DMS153 treated with DMSO at 0.1 percent for 48 hours (cell line): ENCODE results near the gene RPUSD1.

Source experiments
- DNase-seq: peaks from one replicate; lab custom pipeline; 2025; ENCODE audit not compliant: unreplicated experiment; lab: John Stamatoyannopoulos, UW

Gene RPUSD1

DNA sequence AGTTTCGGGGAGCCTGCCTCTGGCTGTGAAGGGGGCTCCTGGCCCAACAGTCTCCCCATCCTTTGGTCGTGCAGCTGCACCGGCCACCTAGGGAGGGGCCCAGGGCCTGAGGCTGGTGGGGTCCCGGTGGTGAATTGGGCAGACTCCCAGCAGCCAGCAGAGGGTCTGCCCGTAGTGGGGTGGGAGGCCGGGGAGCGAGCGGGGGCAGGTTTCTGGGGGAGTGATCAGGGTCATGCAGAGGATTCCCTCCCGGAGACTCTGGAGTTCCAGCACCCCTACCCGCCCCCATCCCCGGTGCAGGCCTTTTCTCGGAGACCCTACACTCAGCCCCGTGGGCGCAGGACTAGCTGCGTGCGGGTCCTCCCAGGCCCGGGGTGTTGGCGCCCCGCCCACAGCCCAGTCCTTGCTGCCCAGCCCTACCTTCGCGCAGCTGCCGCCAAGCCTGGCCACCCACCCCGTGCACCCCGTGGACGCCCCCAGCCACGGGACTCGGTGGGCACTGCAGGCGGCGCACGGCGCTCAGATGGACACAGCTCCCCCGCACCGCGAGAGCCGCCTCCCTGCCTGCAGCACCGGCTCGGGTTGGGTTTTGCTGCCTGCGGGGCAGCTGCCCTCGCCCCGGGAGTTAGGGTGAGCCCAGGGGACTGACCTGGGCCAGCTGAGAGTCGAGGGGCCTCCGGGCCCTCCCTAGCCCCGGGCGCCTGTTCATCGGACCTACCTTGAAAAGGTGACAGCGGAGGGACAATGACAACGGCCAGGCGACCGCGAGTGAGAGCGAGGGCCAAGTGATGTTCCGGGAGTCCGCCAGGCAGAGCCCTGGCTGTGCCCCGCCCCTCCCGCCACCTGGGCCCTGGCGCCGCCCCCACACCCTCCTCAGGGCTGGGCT is 12.0 kb upstream of the RPUSD1 start, which contains the start of gene GNG13:
Gene GNG13, minus strand, starts transcription at position 787 of the 886 bp plus-strand sequence. CDS start 1,657 bp downstream, outside the sequence.
- no peak for DNase-seq

DNA sequence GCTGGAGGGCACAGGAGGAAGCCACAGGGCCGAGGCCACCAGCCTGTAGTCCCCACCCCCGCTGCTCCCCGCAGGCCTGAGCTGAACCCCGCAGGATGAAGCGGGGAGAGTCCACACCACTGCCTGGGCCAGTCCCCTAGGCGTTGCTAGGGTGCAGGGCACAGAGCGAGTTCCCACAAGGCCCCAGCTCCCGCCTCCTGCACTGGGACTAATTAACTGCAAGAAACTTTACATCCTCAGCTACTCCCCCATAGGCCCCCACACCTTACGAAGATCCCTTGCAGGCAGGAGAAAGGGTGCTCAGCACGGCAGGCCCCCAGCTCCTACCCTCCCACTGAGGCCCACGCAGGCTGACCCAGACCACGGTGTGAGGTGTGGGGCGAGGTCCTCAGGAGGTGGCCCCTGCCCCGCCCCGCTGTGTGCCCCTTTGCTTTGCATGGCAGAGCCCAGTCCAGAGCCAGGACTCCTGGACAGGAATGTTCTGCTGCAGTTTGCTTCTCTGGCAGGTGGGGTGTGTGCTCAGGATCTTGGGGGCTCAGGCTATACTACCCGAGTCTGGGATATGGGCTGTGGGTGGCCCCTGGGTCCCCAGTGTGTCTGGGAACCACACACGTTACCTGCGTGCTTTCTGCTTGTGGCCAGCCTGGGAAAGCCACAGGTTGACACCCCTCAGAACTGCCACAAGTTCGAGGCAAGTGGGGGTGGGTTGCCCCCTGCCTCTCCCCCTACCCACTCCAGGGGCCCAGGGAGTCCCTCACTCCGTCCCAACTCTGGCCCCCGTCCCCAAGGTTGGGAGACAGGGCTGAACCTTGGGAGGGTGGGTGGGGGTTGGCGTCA is 11.1 kb upstream of the RPUSD1 start:
- no peak for DNase-seq

DNA sequence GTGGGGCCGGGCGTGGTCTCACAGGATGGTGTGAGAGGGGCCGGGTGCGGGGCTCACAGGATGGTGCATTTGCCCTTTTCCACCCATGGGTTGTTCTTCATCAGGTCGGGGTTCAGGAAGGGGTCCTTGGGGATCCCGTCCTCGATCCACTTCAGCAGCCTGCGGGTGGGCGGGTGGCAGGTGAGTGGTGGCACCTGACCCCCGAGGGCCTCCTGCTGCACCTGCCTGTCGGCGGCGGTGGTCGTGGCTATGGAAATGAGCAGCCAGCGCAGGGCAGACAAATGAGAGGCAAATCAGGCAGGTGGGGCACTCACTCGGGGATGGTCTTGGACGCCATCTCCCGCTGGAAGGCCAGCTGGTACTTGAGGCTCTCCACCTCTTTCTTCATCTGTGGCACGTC is 10.5 kb upstream of the RPUSD1 start:
- no peak for DNase-seq

DNA sequence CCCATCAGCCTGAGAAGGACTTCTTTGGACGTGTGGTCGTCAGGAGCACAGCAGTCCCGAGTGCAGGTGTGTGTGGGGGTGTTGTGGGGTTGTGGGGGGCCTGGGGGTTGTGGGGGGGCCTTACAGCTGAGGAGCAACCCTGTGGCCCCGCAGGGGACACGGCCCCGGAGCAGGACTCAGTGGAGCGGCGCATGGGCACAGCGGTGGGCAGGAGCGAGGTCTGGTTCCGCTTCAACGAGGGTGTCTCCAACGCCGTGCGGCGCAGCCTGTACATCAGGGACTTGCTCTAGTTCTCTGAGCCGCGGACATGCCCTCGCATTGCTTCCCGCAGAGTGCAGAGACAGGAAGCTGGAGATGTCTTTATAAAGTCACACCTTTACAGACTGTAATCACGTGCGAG is 9.5 kb upstream of the RPUSD1 start:
- no peak for DNase-seq

DNA sequence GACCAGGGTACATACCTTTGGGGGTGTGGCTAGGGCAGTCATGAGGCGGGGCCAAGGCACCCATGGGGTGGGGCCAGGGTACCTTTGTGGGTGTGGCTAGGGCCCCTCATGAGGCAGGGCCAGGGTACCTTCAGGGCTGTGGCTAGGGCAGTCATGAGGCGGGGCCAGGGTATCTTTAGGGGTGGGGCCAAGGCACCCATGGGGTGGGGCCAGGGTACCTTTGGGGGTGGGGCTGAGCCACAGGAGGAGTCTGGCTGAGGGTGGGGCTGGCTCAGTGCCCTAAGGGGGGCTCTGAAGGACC is 8.9 kb upstream of the RPUSD1 start:
- DNase-seq, result no peak

DNA sequence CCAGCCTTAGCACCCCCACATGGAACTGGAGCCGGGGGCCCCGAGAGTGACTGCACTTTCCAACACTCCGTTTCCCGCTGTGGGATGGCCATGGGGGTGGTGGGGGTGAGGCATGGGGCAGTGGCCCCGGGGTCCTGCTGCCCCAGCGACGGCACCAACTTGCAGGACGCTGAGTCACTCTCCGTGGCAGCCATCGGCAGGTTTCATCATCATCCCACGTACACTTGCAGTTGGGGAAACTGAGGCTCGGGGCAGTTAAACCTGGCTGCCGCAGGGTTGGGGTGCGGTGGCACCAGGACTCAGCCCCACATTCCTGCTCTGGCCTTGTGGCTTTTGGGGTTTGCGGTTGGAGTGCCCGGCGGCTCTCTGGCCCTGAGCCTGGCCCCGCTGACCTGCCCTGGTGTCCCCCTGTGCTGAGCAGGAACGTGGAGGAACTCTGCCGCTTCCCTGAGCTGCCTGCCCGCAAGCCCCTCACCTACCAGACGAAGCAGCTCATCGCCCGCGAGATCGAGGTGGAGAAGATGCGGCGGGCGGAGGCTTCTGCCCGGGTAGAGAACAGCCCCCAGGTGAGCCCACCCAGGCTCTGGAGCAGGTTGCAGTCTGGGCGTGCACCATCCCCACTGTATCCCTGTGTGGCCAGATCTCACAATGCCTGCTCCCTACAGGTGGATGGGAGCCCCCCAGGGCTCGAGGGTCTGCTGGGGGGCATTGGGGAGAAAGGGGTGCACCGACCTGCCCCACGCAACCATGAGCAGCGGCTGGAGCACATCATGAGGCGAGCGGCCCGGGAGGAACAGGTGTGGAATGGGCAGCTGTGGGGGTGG is 8.3 kb upstream of the RPUSD1 start:
- no peak for DNase-seq

DNA sequence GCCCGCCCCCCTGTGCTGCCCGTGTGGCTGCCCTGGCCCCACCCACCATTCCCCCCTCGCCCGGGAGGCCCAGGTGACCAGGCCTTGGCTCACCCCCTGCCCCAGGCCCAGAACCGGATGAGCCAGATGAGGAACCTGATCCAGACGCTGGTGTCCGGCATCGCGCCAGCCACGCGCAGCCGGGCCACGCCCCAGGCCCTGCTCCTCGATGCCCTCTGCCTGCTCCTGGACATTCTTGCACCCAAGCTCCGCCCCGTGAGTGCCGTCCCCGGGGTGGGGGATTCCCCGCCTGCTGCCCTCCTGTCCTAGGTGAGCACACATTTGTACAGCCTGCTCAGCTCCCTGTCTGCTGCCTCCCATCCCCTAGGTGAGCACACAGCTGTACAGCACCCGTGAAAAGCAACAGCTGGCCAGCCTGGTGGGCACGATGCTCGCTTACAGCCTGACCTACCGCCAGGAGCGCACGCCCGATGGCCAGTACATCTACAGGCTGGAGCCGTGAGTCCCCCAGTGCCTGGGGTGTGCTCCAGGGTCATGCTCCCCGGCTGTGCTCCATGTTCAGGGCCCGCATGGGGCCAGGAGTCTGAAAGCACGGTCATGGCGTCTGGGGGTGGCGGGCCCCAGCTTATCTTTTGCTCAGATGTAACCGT is 7.5 kb upstream of the RPUSD1 start:
- peak; percentile 2 for DNase-seq

DNA sequence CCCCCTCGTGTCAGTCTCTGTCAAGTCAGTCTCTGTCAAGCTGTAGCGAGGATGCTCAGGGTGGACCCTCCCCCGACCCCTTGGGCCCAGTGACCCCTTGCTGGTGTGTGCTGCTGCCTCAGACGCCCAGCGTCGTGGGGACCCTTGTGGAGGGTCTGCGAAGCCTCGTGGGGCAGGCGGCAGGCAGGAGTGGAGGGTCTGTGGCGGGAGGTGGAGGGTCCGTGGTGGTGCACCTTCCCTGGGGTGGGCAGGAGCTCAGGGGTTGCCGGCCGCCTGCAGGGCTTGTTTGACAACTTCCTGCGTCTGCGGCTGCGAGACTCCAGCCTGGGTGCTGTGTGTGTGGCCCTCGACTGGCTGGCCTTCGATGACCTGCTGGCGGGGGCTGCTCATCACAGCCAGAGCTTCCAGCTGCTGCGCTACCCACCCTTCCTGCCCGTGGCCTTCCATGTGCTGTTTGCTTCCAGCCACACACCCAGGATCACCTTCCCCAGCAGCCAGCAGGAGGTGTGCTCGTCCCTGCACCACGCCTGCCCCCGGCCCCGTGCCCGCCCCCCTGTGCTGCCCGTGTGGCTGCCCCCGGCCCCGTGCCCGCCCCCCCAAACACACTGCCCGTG is 6.8 kb upstream of the RPUSD1 start:
- no peak for DNase-seq

DNA sequence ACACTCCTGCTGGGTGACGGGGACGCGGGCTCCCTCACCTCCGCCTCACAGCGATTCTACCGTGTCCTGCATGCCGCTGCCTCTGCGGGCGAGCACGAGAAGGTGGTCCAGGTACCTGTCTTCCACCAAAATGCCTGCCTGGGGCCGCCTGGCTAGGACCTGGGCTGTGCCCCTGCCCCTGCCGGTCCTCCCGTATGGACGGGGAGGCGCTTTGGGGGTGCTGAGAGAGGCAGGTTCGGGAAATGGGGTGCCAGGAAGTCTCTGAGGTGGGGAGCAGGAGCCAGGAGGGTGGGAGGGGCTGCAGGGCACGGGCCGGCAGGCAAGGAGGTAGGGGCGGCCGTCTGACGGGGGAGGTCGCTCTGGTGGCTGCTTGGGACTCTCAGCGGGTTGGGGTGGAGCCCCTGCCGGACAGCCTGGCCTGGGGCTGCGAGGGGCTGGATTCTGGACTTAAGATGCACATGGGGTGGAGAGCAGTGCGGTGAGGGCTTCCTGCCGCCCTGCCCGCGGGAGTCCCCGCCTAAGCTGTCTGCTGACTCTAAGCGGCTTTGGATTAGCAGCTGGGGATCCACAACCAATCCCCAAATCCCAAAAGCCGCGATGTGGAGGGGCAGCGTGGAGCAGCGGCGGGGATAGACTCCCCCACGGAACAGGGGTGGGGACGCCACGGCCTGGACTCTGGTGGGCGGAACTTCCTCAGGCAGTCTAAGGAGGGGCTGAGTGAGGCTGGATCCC is 6.1 kb upstream of the RPUSD1 start:
- DNase-seq, result no peak

DNA sequence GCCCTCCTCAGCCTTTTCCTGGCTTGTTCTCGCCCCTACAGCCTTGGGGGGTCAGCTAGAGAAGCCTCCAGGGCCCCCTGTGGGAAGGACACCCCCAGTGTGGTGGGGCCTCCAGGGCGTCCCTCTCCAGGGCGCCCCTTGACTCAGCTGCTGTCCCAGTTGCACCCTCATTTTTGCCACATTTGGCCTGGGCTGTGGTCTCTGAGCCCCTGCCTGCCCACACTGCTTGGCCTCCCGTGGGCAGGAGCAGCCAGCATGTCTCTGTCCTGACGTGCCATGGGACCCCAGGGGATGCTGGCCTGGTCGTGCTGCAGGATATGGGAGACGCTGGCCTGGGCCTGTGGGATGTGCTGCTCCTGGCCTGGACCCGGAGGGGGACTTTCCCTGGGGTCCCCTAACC is 5.2 kb upstream of the RPUSD1 start:
- DNase-seq, result no peak

DNA sequence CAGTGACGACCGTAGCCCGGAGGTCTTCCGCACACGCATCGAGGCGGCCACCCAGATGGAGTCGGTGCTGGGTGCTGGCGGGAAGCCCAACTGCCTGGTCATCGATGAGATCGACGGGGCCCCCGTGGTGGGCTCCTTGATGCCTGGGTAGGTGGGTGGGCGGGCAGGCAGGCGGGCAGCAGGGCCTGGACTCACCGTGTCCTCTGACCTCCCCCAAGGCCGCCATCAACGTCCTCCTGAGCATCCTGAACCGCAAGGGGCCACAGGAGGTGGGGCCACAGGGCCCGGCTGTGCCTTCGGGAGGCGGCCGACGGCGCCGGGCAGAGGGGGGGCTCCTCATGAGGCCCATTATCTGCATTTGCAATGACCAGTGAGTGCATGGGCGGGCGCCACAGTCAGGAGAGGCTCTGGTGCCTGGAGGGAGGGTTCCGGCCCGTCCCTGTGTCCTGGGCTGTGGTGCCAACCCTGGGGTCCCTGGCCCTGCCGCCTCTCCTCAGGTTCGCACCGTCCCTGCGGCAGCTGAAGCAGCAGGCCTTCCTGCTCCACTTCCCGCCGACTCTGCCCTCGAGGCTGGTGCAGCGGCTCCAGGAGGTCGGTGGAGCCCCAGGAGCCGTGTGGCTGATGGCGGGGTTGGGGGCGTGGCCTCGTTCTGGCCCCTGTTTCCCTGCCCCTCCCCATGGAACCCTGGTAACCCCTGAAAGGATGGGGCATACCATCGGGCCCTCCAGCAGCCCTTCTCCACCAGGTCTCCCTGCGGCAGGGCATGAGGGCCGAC is 4.2 kb upstream of the RPUSD1 start:
- DNase-seq, result no peak

DNA sequence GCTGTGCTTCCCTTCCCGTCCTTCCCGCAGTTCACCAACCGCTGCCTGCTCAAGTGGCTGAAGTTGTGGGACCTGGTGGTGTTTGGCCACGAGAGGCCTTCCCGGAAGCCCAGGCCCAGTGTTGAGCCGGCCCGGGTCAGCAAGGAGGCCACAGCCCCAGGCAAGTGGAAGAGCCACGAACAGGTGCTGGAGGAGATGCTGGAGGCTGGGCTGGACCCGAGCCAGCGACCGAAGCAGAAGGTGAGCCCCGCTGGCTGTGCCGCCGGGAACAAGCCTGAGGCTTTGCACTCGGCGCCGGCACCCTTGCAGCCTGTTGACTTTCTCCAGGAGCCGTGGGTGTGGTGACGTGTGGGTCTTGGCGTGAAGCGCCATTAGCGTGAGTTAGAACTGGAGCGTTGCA is 3.0 kb upstream of the RPUSD1 start:
- no peak for DNase-seq

DNA sequence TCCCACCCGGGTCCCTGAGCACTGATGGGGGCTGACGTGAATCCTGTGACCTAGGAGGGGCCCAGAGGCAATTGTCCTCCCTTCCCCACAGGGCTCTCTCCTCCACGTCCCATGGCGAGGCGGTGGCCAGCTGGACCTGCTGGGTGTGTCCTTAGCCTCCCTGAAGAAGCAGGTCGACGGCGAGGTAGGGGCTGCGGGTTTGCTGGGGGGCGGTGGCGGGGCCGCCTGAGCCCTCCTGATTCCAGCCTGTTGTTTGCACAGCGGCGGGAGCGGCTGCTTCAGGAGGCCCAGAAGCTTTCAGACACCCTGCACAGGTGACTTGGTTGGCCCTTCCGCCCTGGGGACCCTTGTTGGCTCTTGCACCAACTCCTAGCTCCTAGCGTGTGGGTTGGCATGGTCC is 1.9 kb upstream of the RPUSD1 start:
- DNase-seq, result no peak

DNA sequence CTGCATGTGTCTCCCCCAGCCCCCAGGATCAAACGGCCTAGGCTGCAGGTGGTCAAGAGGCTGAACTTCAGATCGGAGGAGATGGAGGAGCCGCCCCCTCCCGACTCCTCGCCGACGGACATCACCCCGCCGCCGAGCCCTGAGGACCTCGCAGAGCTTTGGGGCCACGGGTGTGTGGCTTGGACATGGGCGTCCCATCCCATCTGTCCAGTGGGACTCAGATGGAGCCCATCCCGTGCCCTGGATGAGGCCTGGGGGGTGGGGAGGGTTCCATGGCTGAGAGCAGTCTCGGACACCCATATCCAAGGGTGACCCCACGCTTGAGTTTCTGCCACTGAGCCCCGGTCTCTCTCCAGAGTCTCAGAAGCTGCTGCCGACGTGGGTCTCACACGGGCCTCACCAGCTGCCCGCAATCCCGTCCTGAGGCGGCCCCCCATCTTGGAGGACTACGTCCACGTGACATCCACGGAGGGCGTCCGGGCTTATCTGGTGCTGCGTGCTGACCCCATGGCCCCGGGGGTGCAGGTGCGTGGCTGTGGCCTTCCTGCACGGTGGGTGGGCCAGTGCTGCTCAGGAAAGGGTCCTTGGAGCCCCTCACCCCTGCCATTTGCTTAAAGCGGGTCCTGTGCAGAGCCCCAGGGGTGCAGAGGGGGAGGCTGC is 1.1 kb upstream of the RPUSD1 start:
- no peak for DNase-seq

DNA sequence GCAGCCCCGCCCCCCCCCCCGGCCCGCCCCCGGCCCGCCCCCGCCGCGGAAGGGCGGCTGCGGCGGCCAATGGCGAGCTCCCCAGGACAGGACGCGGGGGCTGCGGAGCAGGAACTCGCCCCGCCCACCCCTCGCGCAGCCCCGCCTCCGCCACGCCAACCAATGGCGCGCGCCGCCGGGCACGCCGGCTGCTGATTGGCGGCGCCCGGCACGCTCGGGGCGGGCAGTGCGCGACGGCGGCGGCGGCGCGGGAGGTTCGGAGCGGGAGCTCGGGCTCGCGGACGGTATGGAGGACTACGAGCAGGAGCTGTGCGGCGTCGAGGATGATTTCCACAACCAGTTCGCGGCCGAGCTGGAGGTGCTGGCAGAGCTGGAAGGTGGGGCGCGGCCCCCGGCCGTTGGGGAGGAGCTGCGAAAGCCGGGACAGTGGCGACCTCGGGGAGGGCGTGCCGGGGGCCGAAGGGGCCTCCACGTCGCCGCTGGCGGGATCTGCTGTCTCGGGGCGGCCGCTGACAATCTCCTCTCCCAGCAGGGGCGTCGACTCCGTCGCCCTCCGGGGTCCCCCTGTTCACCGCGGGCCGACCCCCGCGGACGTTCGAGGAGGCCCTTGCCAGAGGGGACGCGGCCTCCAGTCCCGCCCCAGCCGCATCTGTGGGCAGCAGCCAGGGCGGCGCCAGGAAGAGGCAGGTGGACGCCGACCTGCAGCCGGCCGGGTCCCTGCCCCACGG is 382 bp upstream of the RPUSD1 start, which contains the start of gene CHTF18:
Gene CHTF18, plus strand, starts transcription at position 222 of the 728 bp plus-strand sequence. Its CDS starts 65 bp downstream, at position 287.
- DNase-seq, result peak; percentile 77

DNA sequence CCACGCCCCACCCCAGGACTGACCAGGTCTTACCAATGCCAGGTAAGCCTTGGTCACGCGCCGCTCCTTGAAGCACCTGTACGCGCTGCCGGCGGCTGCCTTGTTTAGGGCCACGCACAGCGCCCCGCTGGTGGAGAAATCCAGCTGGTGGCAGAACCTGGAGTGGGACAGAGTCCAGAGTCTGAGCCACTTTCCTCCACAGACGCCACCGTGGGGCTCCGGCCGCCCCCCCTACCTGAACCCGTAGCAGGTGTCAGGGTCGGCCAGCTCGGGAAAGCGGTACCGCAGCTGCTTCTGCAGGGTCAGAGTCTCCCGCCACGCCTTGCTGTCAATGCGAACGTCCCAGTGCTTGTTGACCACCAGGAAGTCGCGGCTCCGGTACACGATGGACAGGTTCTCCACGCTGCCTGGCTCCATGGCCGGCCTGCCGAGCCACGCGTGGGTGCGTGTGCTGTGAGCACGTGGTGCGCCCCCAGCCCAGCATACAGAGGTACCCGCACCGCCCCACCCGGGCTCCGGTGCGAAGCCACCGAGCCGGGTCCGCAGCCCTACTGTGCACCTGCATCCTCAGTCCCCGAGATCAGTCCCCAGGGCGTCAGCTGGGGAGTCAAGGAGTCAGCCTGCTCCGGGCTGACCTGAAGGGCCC is 737 bp downstream of the RPUSD1 start:
- DNase-seq, result no peak
